ENCODE results near the gene MTMR3.

MTMR3 gene

DNA sequence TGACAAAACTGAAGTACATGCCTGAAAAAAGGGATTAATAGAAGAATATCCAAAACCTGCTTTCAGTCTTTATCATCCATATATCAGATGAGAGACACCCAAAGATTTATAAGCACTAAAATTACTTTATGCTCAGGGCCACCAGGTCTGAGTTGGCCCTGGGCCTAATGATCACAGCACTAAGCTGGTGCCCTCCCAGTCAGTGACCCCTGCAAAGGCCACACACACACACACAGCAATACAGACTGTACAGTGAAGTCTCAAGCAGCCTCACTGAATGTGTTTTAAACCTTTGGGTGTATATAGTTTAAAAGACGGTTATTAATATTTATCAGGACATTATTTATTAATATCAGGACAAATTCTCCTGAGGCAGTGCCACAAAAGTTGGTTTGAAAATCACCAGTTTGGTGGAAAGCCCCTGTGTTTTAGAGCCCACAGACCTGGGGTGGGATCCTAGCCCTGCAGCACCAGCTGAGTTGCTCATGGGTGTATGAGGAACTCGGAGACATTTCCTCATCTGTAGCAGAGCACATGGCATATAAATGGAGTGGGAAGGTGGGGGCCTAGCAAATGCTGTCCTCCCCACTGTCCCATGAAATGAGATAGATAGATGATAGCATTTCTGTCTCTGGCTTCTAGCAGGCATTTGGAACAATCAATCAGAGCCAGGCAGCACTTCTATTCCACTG lies 148.9 kb downstream of the MTMR3 start:
- Histone ChIP-seq H3K27ac (ENCODE audit: low read length, poor library complexity, severe bottlenecking) (no peak overlapping the region), H3K4me1 (ENCODE audit: control insufficient read depth, insufficient read depth, low read depth, low read length) (peaks cover 12% of the 10 kb centered on the region), H2BK5ac (ENCODE audit: low read depth, low read length, poor library complexity, severe bottlenecking) (no peak overlapping the region), H3K4me3 (ENCODE audit: insufficient read depth in 1 of 2, low read depth in 1 of 2, low read length in 2 of 2) (no peak overlapping the region), H2BK120ac (ENCODE audit: low read depth, low read length) (no peak overlapping the region), H3K23ac (ENCODE audit: low read length in 2 of 2) (no peak overlapping the region), H2BK12ac (ENCODE audit: low read length in 2 of 2) (no peak overlapping the region), H3K27me3 (ENCODE audit: control insufficient read depth in 1 of 2, insufficient read depth in 1 of 2, low read length in 2 of 2) (no peaks in the 10 kb centered on the region), H4K91ac (ENCODE audit: low read length) (no peak overlapping the region), H4K8ac (ENCODE audit: low read length) (no peak overlapping the region), H2AK5ac (ENCODE audit: low read length, severe bottlenecking) (no peak overlapping the region), H3K36me3 (ENCODE audit: control insufficient read depth in 1 of 2, insufficient read depth in 2 of 2, low read depth in 1 of 2, low read length in 2 of 2) (peaks cover 26 to 37% of the 10 kb centered on the region in 2 experiments), H3K18ac (ENCODE audit: low read depth in 1 of 2, low read length in 2 of 2) (no peak overlapping the region), H3K14ac (ENCODE audit: low read length in 2 of 2) (no peak overlapping the region), H3K79me1 (replicated peaks; ENCODE audit: low read length, poor library complexity, severe bottlenecking) (peaks cover 9% of the 10 kb centered on the region), H3K4ac (ENCODE audit: low read depth in 1 of 2, low read length in 2 of 2) (no peak overlapping the region), H2BK15ac (ENCODE audit: low read depth, poor library complexity, severe bottlenecking) (no peak overlapping the region), H3K9me3 (ENCODE audit: control insufficient read depth, low read length) (no peaks in the 10 kb centered on the region), H3K9ac (ENCODE audit: low read length) (no peak overlapping the region), H2AFZ (ENCODE audit: low read depth, low read length) (no peak overlapping the region), H3K4me2 (ENCODE audit: low read length, poor library complexity, severe bottlenecking) (no peak overlapping the region)
- DNase-seq = no peak
- 100% methylated on average over 1 of the region's 2 CpGs for WGBS

DNA sequence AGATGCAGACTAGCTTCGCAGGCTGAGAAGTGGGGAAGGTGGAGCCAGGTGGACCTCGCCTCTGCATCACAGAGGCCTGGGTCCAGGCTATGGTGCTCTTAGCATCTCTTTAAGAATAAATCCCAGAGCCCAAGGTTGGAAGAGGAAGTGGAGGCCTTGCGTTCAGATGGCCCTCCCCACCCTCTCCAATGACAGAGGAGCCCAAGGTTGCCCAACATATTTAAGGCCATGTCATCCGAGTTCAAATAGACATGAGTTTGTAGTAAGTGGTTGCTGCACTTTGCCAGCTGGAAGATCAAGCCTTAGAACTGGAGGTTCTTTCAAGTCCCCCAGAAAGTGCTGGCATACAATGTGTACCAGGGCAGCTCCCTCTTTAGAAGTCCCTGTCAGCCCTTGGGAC lies 150.2 kb downstream of the MTMR3 start:
- Histone ChIP-seq H3K27me3 (ENCODE audit: control insufficient read depth in 1 of 2, insufficient read depth in 1 of 2, low read length in 2 of 2) (no peaks in the 10 kb centered on the region), H3K4ac (ENCODE audit: low read depth in 1 of 2, low read length in 2 of 2) (no peak overlapping the region), H3K79me1 (replicated peaks; ENCODE audit: low read length, poor library complexity, severe bottlenecking) (peaks cover 2% of the 10 kb centered on the region), H2BK5ac (ENCODE audit: low read depth, low read length, poor library complexity, severe bottlenecking) (no peak overlapping the region), H3K4me2 (ENCODE audit: low read length, poor library complexity, severe bottlenecking) (no peak overlapping the region), H4K91ac (ENCODE audit: low read length) (no peak overlapping the region), H2BK120ac (ENCODE audit: low read depth, low read length) (no peak overlapping the region), H3K36me3 (ENCODE audit: control insufficient read depth in 1 of 2, insufficient read depth in 2 of 2, low read depth in 1 of 2, low read length in 2 of 2) (peaks cover 14 to 29% of the 10 kb centered on the region in 2 experiments), H3K4me1 (ENCODE audit: control insufficient read depth, insufficient read depth, low read depth, low read length) (peaks cover 13% of the 10 kb centered on the region), H3K18ac (ENCODE audit: low read depth in 1 of 2, low read length in 2 of 2) (no peak overlapping the region), H2BK15ac (ENCODE audit: low read depth, poor library complexity, severe bottlenecking) (no peak overlapping the region), H3K9ac (ENCODE audit: low read length) (no peak overlapping the region), H4K8ac (ENCODE audit: low read length) (no peak overlapping the region), H3K4me3 (ENCODE audit: insufficient read depth in 1 of 2, low read depth in 1 of 2, low read length in 2 of 2) (no peak overlapping the region), H3K14ac (ENCODE audit: low read length in 2 of 2) (no peak overlapping the region), H2AFZ (ENCODE audit: low read depth, low read length) (no peak overlapping the region), H2BK12ac (ENCODE audit: low read length in 2 of 2) (no peak overlapping the region), H3K9me3 (ENCODE audit: control insufficient read depth, low read length) (no peaks in the 10 kb centered on the region), H3K23ac (ENCODE audit: low read length in 2 of 2) (no peak overlapping the region), H3K27ac (ENCODE audit: low read length, poor library complexity, severe bottlenecking) (no peak overlapping the region), H2AK5ac (ENCODE audit: low read length, severe bottlenecking) (no peak overlapping the region)
- 96% methylated on average over 4 of the region's 4 CpGs for WGBS
- DNase-seq = no peak

DNA sequence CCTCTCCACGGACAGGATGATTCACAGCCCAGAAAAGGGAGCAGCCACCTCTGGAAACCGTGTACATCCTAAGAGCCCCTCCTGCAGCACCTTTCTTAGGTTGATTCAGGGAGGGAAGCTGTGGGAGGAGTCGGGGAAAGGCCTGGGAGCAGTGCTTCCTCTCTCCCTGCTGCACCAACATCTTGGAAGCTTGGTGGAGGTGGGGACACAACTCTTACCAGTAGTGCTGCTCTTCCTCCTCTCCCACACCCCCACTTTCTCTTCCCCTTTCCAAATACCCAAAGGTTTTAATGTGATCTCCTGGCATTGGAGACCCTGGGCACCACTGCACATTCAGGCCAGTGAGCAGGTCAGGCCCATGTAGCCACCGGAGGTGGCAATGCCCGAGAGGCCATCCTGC lies 150.9 kb downstream of the MTMR3 start:
- Histone ChIP-seq H3K4me2 (ENCODE audit: low read length, poor library complexity, severe bottlenecking) (no peak overlapping the region), H2AK5ac (ENCODE audit: low read length, severe bottlenecking) (no peak overlapping the region), H2BK15ac (ENCODE audit: low read depth, poor library complexity, severe bottlenecking) (no peak overlapping the region), H3K27ac (ENCODE audit: low read length, poor library complexity, severe bottlenecking) (no peak overlapping the region), H3K18ac (ENCODE audit: low read depth in 1 of 2, low read length in 2 of 2) (no peak overlapping the region), H3K9me3 (ENCODE audit: control insufficient read depth, low read length) (no peaks in the 10 kb centered on the region), H3K23ac (ENCODE audit: low read length in 2 of 2) (no peak overlapping the region), H3K36me3 (ENCODE audit: control insufficient read depth in 1 of 2, insufficient read depth in 2 of 2, low read depth in 1 of 2, low read length in 2 of 2) (peaks cover 7 to 21% of the 10 kb centered on the region in 2 experiments), H4K91ac (ENCODE audit: low read length) (no peak overlapping the region), H2BK12ac (ENCODE audit: low read length in 2 of 2) (no peak overlapping the region), H4K8ac (ENCODE audit: low read length) (no peak overlapping the region), H3K4me1 (ENCODE audit: control insufficient read depth, insufficient read depth, low read depth, low read length) (peaks cover 17% of the 10 kb centered on the region), H3K14ac (ENCODE audit: low read length in 2 of 2) (no peak overlapping the region), H2AFZ (ENCODE audit: low read depth, low read length) (no peak overlapping the region), H3K9ac (ENCODE audit: low read length) (no peak overlapping the region), H2BK120ac (ENCODE audit: low read depth, low read length) (no peak overlapping the region), H3K4ac (ENCODE audit: low read depth in 1 of 2, low read length in 2 of 2) (no peak overlapping the region), H3K27me3 (ENCODE audit: control insufficient read depth in 1 of 2, insufficient read depth in 1 of 2, low read length in 2 of 2) (no peaks in the 10 kb centered on the region), H3K79me1 (replicated peaks; ENCODE audit: low read length, poor library complexity, severe bottlenecking) (peaks cover 2% of the 10 kb centered on the region), H2BK5ac (ENCODE audit: low read depth, low read length, poor library complexity, severe bottlenecking) (no peak overlapping the region), H3K4me3 (ENCODE audit: insufficient read depth in 1 of 2, low read depth in 1 of 2, low read length in 2 of 2) (no peak overlapping the region)
- 96% methylated on average over 2 of the region's 5 CpGs for WGBS
- no peak for DNase-seq

DNA sequence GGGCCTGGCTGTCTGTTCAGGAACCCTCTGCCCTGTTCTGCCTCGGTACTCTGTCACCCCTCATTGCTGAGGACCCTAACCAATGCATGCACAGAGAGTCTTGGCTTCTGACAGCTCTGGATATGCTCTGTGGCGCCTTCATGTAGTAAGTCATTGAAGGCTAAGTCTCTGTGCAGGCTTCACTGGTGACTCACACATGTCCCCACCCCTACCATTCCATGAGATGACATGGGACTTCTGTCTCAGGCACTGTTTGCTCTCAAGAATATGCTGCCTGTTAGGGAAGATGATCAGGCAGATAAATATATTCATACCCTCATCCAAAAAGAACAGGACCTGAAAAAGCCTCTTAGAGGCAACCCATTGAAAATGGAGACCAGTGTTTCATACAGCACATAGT lies 153.7 kb downstream of the MTMR3 start:
- Histone ChIP-seq H3K27ac (ENCODE audit: low read length, poor library complexity, severe bottlenecking) (no peak overlapping the region), H3K4me3 (ENCODE audit: insufficient read depth in 1 of 2, low read depth in 1 of 2, low read length in 2 of 2) (no peak overlapping the region), H2BK120ac (ENCODE audit: low read depth, low read length) (no peak overlapping the region), H4K8ac (ENCODE audit: low read length) (no peak overlapping the region), H2AFZ (ENCODE audit: low read depth, low read length) (no peak overlapping the region), H2BK12ac (ENCODE audit: low read length in 2 of 2) (no peak overlapping the region), H4K91ac (ENCODE audit: low read length) (no peak overlapping the region), H3K23ac (ENCODE audit: low read length in 2 of 2) (no peak overlapping the region), H2BK15ac (ENCODE audit: low read depth, poor library complexity, severe bottlenecking) (no peak overlapping the region), H2AK5ac (ENCODE audit: low read length, severe bottlenecking) (no peak overlapping the region), H3K4me1 (ENCODE audit: control insufficient read depth, insufficient read depth, low read depth, low read length) (peaks cover 18% of the 10 kb centered on the region), H3K79me1 (replicated peaks; ENCODE audit: low read length, poor library complexity, severe bottlenecking) (no peaks in the 10 kb centered on the region), H3K4me2 (ENCODE audit: low read length, poor library complexity, severe bottlenecking) (no peak overlapping the region), H3K4ac (ENCODE audit: low read depth in 1 of 2, low read length in 2 of 2) (no peak overlapping the region), H3K18ac (ENCODE audit: low read depth in 1 of 2, low read length in 2 of 2) (no peak overlapping the region), H3K36me3 (ENCODE audit: control insufficient read depth in 1 of 2, insufficient read depth in 2 of 2, low read depth in 1 of 2, low read length in 2 of 2) (peaks cover 0 to 13% of the 10 kb centered on the region in 2 experiments), H3K9ac (ENCODE audit: low read length) (no peak overlapping the region), H3K27me3 (ENCODE audit: control insufficient read depth in 1 of 2, insufficient read depth in 1 of 2, low read length in 2 of 2) (no peaks in the 10 kb centered on the region), H2BK5ac (ENCODE audit: low read depth, low read length, poor library complexity, severe bottlenecking) (no peak overlapping the region), H3K14ac (ENCODE audit: low read length in 2 of 2) (no peak overlapping the region), H3K9me3 (ENCODE audit: control insufficient read depth, low read length) (no peaks in the 10 kb centered on the region)
- 82% methylated on average over 2 of the region's 2 CpGs for WGBS
- peak; percentile 54 for DNase-seq

All from mesenchymal stem cell (in vitro differentiated cells and primary cell).